Measurements from ENCODE around the gene DYRK1B.

DNA sequence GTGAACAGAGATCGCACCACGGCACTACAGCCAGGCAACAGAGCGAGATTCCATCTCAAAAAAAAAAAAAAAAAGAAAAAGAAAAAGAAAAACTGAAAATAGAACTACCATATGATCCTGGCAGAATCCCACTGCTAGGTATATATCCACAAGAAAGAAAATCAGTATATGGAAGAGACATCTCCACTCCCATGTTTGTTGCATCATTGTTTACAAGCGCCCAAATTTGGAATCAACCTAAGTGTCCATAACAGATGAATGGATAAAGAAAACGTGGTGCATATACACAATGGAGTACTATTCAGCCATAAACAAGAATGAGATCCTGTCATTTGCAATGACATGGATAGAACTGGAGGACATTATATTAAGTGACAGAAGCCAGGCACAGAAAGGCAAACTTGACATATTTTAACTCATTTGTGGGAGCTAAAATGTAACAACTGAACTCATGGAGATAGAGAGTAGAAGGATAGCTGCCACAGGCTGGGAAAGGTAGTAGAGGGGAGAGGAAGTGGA, 26.1 kb downstream of the DYRK1B start:
- no peak for TF ChIP-seq POLR2A (IDR thresholded peaks at IDR 0.05)
- TF ChIP-seq, protein P1, sequence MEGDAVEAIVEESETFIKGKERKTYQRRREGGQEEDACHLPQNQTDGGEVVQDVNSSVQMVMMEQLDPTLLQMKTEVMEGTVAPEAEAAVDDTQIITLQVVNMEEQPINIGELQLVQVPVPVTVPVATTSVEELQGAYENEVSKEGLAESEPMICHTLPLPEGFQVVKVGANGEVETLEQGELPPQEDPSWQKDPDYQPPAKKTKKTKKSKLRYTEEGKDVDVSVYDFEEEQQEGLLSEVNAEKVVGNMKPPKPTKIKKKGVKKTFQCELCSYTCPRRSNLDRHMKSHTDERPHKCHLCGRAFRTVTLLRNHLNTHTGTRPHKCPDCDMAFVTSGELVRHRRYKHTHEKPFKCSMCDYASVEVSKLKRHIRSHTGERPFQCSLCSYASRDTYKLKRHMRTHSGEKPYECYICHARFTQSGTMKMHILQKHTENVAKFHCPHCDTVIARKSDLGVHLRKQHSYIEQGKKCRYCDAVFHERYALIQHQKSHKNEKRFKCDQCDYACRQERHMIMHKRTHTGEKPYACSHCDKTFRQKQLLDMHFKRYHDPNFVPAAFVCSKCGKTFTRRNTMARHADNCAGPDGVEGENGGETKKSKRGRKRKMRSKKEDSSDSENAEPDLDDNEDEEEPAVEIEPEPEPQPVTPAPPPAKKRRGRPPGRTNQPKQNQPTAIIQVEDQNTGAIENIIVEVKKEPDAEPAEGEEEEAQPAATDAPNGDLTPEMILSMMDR (IDR thresholded peaks at IDR 0.05): no peak

Data from heart left ventricle (tissue), 13 donors.